Cardiac muscle cell (in vitro differentiated cells and primary cell): Measurements from ENCODE around the gene MPP4. TPM values are rescaled to one million over a fixed set of nuclear protein-coding genes. Genes with fewer than 3 reads are reported as not detected.

Source experiments
- DNase-seq, 2 donors: peaks; one replicate each; pipeline versions ENCODE4 v3.0.0 to v3.0.0-alpha.2; 2010 to 2017; ENCODE audit warnings: low read depth in 1 of 2, low spot score in 1 of 2
- H3K27ac ChIP-seq: fragments of 200-600 bp; sonication (generic); 2 replicates; pipeline ENCODE4 v1.5.1; 2016
- H3K27me3 ChIP-seq: fragments of 200-600 bp; sonication (generic); 2 replicates; pipeline ENCODE4 v1.6.0; 2016; ENCODE audit warnings: control low read depth
- H3K36me3 ChIP-seq: fragments of 200-600 bp; sonication (generic); 2 replicates; pipeline ENCODE4 v1.5.1; 2016; ENCODE audit warnings: control low read depth
- H3K4me1 ChIP-seq: fragments of 200-600 bp; sonication (generic); 2 replicates; pipeline ENCODE4 v1.8.1; 2017; ENCODE audit warnings: low read depth, mild to moderate bottlenecking, mixed run types
- H3K4me3 ChIP-seq: fragments of 200-600 bp; sonication (generic); 2 replicates; pipeline ENCODE4 v1.5.1; 2016; ENCODE audit warnings: mild to moderate bottlenecking
- H3K9me3 ChIP-seq: fragments of 200-600 bp; sonication (generic); 2 replicates; pipeline ENCODE4 v1.5.1; 2017; ENCODE audit warnings: low read depth, mild to moderate bottlenecking, control low read depth
- polyA plus RNA-seq: library from polyadenylated mRNA; unstranded; fragments of >200 nt; fragmentation: Nextera tagmentation; extraction: Ambion mirVana; gene quantifications from 2 replicates; pipeline ENCODE4 v1.2.1, GENCODE V29; 2016
- total RNA-seq: library from RNA; depleted of rRNA; stranded (reverse); fragments of >200 nt; gene quantifications from 2 replicates; pipeline ENCODE4 v1.2.3, GENCODE V29; 2016
- TF ChIP-seq, protein P1 (sequence below): IDR thresholded peaks from 2 replicates; pipeline ENCODE4 v1.5.1; 2012; ENCODE audit warnings: low read depth, mild to moderate bottlenecking, low read length

MPP4 gene
- total and polyA plus RNA-seq, 2 experiments from 2014 or later = 0.15 to 0.27 TPM

DNA sequence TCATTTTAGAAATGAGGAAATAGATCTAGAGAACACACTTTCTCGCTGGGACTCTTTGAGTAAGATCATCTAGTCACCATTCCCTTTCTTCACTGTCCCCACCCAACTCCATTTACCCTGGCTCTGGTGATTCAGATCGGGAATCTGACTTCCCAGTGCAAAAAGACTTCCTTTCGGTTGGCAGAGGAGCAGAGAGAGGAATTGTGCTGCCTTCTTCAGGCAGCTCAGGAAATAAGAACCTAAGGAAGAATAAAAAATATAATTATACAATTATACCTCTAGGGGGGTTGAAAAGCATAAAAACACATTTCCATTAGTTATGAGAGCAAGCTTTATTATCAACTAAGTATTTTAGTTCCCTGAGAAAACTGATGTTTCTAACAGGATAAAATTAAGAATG is 9.3 kb upstream of the MPP4 start:
- DNase-seq = peak in 1 of 2 donors; percentile 43
- H3K36me3 ChIP-seq = peaks cover 44% of the 10 kb centered on the region
- TF ChIP-seq, protein P1, sequence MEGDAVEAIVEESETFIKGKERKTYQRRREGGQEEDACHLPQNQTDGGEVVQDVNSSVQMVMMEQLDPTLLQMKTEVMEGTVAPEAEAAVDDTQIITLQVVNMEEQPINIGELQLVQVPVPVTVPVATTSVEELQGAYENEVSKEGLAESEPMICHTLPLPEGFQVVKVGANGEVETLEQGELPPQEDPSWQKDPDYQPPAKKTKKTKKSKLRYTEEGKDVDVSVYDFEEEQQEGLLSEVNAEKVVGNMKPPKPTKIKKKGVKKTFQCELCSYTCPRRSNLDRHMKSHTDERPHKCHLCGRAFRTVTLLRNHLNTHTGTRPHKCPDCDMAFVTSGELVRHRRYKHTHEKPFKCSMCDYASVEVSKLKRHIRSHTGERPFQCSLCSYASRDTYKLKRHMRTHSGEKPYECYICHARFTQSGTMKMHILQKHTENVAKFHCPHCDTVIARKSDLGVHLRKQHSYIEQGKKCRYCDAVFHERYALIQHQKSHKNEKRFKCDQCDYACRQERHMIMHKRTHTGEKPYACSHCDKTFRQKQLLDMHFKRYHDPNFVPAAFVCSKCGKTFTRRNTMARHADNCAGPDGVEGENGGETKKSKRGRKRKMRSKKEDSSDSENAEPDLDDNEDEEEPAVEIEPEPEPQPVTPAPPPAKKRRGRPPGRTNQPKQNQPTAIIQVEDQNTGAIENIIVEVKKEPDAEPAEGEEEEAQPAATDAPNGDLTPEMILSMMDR = peak; percentile 35

DNA sequence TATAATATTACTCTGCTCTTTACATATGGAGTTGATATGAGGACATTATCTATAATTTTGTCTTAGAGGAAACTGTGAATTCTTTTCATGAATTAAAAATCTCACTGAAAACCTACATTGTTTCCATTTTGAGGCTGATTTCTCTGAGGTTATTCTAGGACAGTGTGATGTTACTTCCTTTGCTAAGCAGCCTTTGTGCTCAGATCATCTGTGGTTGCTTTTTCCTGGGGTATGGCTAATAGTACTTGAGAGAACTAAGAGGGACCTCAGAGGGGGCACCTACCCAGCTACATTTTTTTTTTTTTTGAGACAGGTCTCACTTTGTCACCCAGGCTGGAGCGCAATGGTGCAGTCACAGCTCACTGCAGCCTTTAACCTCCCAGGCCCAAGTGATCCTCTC is 8.7 kb upstream of the MPP4 start:
- H3K9me3 ChIP-seq = no peaks in the 10 kb centered on the region
- DNase-seq = no peak
- no peak overlapping the region for H3K4me3 ChIP-seq
- TF ChIP-seq, protein P1 = no peak
- no peaks in the 10 kb centered on the region for H3K27me3 ChIP-seq
- no peak overlapping the region for H3K27ac ChIP-seq
- no peaks in the 10 kb centered on the region for H3K4me1 ChIP-seq
- peaks cover 50% of the 10 kb centered on the region for H3K36me3 ChIP-seq

More for the DNA sequence above, 9.3 kb upstream of the MPP4 start:
- Histone ChIP-seq H3K4me1 (no peaks in the 10 kb centered on the region), H3K9me3 (no peaks in the 10 kb centered on the region), H3K4me3 (no peak overlapping the region), H3K27me3 (no peaks in the 10 kb centered on the region), H3K27ac (no peak overlapping the region)

DNA sequence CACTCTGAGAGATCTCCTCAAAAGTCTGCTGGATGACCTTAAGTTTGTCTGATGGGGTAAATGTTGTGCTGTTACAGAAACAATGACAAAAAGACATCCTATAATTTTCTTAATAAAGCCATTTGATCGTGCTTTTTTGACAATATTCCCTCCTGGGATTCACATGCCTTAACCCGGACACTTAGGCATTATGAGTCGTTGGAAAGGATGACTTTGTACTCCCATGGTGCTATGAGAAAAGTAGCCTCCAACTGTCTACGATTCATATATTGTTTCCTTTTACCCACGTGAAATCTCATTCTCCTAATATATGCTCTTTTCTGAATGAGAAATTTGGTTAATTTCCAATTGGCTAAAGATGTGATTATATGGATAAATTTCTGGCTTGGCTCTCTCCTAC is 6.1 kb upstream of the MPP4 start:
- DNase-seq = no peak
- H3K27ac ChIP-seq = no peak overlapping the region
- no peak overlapping the region for H3K4me3 ChIP-seq
- H3K4me1 ChIP-seq = no peaks in the 10 kb centered on the region
- H3K36me3 ChIP-seq = peaks cover 45% of the 10 kb centered on the region
- TF ChIP-seq, protein P1 = no peak
- H3K9me3 ChIP-seq = no peaks in the 10 kb centered on the region
- H3K27me3 ChIP-seq = no peaks in the 10 kb centered on the region

DNA sequence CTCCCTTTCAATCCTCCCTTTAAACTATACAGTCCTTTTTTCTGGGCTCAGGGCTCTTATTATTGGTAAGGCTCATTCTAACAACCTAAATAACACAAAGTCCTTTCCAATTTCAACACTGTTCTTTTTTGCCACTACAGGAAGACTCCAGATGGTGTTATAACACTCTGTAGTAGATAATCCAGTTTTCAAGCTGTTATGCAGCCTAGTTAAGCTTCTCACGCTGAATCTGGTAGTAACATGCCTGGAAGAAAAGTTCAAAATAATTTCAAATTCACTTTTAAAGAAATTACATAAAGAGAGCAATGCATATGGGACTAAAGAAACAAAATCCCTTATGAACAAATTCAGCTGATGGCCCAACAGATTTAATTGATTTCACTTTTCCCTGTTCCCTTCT is 3.2 kb upstream of the MPP4 start:
- no peak for DNase-seq
- Histone ChIP-seq H3K27me3 (no peaks in the 10 kb centered on the region), H3K27ac (no peak overlapping the region), H3K4me1 (no peaks in the 10 kb centered on the region), H3K9me3 (no peaks in the 10 kb centered on the region), H3K36me3 (peaks cover 45% of the 10 kb centered on the region), H3K4me3 (no peak overlapping the region)
- TF ChIP-seq, protein P1 = no peak

DNA sequence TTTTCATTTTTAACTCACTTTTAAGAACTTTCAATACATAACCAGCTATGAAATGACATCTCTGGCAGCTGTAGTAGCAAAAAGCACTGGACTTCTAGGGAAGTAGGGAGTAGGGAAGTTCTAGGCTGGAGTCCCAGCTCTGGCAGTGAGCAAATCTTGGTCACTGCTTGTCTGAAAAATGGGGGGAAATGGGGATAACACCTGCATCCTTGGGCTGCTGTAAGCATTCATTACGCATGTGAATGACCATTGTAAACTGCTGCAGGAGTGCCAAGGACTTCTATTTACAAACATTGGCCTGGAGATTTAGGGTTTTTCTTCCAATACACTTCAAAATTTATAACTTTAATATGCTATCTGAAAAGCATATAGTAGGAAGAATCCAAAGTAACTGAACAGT is 972 bp upstream of the MPP4 start:
- TF ChIP-seq, protein P1 = no peak
- Histone ChIP-seq H3K4me1 (no peaks in the 10 kb centered on the region), H3K4me3 (no peak overlapping the region), H3K27me3 (no peaks in the 10 kb centered on the region), H3K9me3 (no peaks in the 10 kb centered on the region), H3K36me3 (peaks cover 32% of the 10 kb centered on the region), H3K27ac (no peak overlapping the region)
- DNase-seq = peak in 1 of 2 donors; percentile 5

DNA sequence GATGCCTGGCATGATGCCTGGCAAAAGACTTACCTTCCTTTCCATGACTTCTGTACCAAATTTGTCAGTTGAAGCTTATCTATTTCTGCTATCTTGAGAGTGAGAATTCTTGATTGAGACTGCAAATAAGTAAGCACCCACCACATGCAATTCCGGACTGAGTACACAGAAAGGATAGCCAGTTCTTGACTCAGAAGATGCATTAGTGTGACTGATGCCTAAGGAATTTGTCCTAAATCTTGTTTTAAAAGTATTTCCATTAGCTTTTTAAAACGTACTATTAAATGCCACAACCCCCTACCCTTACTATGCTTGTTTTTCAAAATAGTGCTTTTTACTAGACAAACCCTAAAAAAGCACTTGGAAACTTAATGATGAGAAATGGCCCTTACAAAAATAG is 545 bp downstream of the MPP4 start:
- H3K4me3 ChIP-seq = no peak overlapping the region
- no peak overlapping the region for H3K27ac ChIP-seq
- DNase-seq = peak in 1 of 2 donors; percentile 70

More for the DNA sequence above, 545 bp downstream of the MPP4 start:
- H3K4me1 ChIP-seq = no peaks in the 10 kb centered on the region
- no peaks in the 10 kb centered on the region for H3K9me3 ChIP-seq
- TF ChIP-seq, protein P1 = no peak
- H3K27me3 ChIP-seq = no peaks in the 10 kb centered on the region
- H3K36me3 ChIP-seq = peaks cover 18% of the 10 kb centered on the region
